ENCODE data around the gene DYRK3. TPM values are rescaled to one million over a fixed set of nuclear protein-coding genes. Genes with fewer than 3 reads are reported as not detected.
A peak's percentile ranks its signal among the peaks of the same experiment; 100 is the strongest.

Gene DYRK3
- total and polyA plus RNA-seq, 2 of the 13 experiments (the other 11 are each of a cell fraction or from before 2014, with no cell fraction given) = 0.48 to 2.8 TPM

- TF ChIP-seq IKZF5 (CRISPR knock-in tag; IDR thresholded peaks at IDR 0.05) (peak; percentile 94), ZNF3 (CRISPR knock-in tag; IDR thresholded peaks at IDR 0.05) (no peak; the same call in 1 of the 2 replicates), ZBTB44 (CRISPR knock-in tag; IDR thresholded peaks at IDR 0.05) (peak; percentile 67; the same call in 1 of the 2 replicates), THRA (CRISPR knock-in tag; IDR thresholded peaks at IDR 0.05; ENCODE audit: borderline replicate concordance) (peak; percentile 88), MTA1 (CRISPR knock-in tag; IDR thresholded peaks at IDR 0.05; ENCODE audit: borderline replicate concordance) (peak; percentile 96), PTBP1 (IDR thresholded peaks at IDR 0.05; ENCODE audit: low read depth, low read length, poor library complexity, severe bottlenecking) (peak; percentile 77), MEIS1 (CRISPR knock-in tag; IDR thresholded peaks at IDR 0.05; ENCODE audit: borderline replicate concordance) (peak; percentile 93), MNT (IDR thresholded peaks at IDR 0.05) (0 out of 2 replicates have a peak, but pooled peaks have one; percentile 6), MTF2 (CRISPR knock-in tag; IDR thresholded peaks at IDR 0.05; ENCODE audit: borderline replicate concordance) (peak; percentile 91; the same call in 1 of the 2 replicates), FOXJ3 (CRISPR knock-in tag; IDR thresholded peaks at IDR 0.05; ENCODE audit: borderline replicate concordance) (peak; percentile 48; the same call in 1 of the 2 replicates), ZBTB14 (CRISPR knock-in tag; IDR thresholded peaks at IDR 0.05) (peak; percentile 53; the same call in 1 of the 2 replicates), SIX1 (CRISPR knock-in tag; IDR thresholded peaks at IDR 0.05; ENCODE audit: borderline replicate concordance) (0 out of 2 replicates have a peak, but pooled peaks have one; percentile 15), MXD4 (CRISPR knock-in tag; IDR thresholded peaks at IDR 0.05) (peak; percentile 73; the same call in 1 of the 2 replicates), ZNF343 (CRISPR knock-in tag; IDR thresholded peaks at IDR 0.05) (peak; percentile 6; the same call in 1 of the 2 replicates), BRCA1 (CRISPR knock-in tag; IDR thresholded peaks at IDR 0.05) (peak; percentile 88), SMAD1 (CRISPR knock-in tag; IDR thresholded peaks at IDR 0.05; ENCODE audit: borderline replicate concordance, low read depth) (peak; percentile 79; the same call in 1 of the 2 replicates), MIER2 (CRISPR knock-in tag; IDR thresholded peaks at IDR 0.05) (peak; percentile 84), ZBTB43 (CRISPR knock-in tag; conservative IDR thresholded peaks at IDR 0.05) (peak; percentile 79; the same call in 1 of the 2 replicates), ZSCAN30 (CRISPR knock-in tag; IDR thresholded peaks at IDR 0.05) (peak; percentile 79; the same call in 1 of the 2 replicates)
These were observed 23.0 kb upstream of the DYRK3 start, which contains the start of gene EIF2D (continued) for GRCh38 chr1:206612129-206612876.
